GM18502 (cell line): Measurements from ENCODE around the gene MTMR11.
"Not testable (repeated sequence)": the region's sequence is repeated elsewhere in the genome, so short reads cannot be mapped to it uniquely, and the experiment has no call there.

Source experiments
- ATAC-seq: cut with Tn5 transposase; IDR thresholded peaks from one replicate; pipeline ENCODE4 v1.9.1; 2021; ENCODE audit warnings: mild to moderate bottlenecking; ENCODE audit not compliant: unreplicated experiment, poor library complexity

Gene MTMR11

DNA sequence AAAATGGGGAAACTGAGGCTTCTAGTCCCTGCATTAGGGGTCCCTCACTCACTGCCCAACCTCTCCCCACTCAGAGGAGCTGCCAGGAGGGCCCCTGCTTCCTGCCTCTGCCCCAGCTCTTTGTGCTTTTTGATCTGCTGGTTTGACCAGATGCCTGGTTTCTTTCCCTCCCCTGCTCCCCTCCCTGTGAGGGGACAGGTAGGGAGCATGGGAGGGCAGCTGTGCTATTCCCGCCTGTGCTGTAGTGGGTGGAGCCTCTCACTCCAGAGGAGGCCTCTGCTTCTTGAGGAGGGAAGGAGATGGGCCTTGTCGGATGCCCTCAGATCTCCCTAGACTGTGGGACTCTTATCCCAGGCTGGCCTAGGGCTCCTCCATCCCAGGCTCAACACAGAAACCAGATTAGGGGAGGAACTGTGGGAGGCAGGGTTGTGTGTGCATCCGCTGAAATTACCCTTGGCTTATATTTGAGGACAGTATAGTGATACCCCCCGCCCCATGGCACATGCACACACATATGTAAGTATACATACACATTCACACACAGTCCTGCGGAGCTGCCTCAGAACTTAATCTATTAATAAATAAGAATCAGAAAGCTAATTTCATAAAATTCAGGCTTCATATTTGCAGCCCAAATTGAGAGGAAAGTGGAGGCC is 32.7 kb downstream of the MTMR11 start:
- ATAC-seq, result no peak

DNA sequence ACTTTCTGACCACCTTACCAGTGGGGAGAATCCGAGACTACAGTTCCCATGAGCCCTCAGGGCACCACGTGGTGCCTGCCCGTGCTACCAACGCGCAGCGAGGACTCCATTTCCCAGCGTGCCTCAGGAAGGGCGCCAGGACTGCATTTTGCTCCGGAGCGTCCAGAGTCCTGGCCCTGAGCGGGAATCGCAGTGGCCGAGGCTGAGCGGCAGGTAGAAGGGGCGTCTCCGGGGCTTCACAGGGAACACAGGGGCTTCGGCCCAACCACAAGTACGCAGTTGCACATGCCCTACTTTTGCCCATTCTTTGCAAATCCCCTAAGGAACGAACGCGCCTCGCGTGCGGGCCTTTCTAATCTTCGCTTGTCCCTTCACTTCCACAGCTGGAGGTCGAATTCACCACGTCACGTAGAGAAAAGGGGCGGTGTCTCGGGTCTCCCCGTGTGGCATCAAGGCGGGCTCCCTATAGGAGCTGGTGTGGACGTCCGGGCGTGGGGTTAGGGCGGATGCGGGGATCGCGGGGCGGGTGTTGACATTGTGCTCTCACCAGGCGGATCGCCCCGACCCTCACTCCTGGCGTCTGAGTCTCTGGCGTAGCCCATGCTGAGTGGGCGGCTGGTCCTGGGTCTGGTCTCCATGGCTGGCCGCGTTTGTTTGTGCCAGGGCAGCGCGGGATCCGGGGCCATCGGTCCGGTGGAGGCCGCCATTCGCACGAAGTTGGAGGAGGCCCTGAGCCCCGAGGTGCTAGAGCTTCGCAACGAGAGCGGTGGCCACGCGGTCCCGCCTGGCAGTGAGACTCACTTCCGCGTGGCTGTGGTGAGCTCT is 37.0 kb downstream of the MTMR11 start, which contains the start of gene BOLA1:
TSS of gene BOLA1 (plus strand) at position 109 of the 825 bp plus-strand sequence. CDS start at position 601, 492 bp downstream.
- peak; percentile 94 for ATAC-seq

DNA sequence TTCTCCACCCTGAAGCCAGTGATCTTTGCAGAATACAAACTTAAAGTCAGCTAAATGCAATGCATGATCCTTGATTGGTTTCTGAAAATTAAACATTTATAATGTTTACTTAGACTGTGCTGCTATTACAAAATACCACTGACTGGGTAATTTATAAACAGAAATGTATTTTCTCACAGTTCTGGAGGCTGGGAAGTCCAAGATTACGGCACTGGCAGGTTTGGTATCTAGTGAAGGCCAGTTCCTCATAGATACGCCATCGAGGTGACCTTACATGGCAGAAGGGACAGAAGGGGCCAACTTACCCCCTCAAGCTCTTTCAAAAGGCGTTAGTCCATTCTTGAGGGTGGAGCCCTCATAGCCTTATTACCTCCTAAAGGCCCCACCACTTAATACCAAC is 40.1 kb downstream of the MTMR11 start:
- ATAC-seq, result no peak

DNA sequence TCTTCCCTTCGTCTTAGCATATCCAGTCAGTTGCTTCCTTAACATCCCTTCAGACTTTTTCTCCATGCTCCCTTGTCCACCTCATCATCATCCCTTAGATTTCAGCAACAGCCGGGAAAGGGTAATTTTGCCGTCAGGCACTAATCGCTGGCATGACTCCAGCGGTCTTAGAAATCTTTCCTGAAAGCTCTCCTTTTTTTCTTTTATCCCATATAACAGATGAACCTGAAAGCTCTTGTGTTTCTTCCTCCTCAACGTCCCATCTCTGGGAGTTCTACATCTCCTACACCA is 47.7 kb downstream of the MTMR11 start:
- ATAC-seq, result no peak

DNA sequence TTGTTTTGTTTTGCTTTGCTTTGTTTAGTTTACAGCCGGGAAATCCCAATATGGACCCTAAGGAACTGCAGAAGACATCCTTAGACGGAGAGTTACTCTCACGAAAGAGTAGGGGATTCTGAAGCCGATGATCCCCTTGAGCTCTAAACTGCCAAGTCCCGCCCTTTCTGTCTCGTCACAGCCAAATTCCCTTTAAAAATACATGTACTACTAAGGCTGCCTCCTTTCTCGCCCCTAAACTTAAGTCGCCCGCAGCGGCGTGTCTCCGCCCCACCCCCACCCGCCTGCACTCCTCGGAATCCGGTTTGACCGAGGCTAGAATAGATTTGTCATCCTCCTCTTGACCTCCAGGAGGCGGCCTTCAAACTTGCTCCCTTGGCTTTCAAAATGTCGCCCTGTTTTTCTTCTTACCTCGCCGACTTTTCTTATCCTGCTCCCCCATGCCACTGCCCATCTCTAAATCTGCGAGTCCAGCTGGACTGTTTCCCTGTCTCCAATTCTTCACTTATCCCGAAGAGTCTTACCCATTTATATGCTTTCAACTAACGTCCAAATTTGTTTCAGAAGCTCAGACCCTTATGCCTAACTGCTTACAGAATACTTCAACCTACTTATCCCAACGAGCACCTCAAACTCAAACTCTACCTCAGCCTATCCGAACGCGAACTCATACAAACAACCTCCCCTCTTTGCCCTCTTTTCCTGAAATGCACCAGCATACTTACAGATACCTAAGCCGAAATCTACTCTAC is 48.3 kb downstream of the MTMR11 start:
- peak; percentile 24 for ATAC-seq

DNA sequence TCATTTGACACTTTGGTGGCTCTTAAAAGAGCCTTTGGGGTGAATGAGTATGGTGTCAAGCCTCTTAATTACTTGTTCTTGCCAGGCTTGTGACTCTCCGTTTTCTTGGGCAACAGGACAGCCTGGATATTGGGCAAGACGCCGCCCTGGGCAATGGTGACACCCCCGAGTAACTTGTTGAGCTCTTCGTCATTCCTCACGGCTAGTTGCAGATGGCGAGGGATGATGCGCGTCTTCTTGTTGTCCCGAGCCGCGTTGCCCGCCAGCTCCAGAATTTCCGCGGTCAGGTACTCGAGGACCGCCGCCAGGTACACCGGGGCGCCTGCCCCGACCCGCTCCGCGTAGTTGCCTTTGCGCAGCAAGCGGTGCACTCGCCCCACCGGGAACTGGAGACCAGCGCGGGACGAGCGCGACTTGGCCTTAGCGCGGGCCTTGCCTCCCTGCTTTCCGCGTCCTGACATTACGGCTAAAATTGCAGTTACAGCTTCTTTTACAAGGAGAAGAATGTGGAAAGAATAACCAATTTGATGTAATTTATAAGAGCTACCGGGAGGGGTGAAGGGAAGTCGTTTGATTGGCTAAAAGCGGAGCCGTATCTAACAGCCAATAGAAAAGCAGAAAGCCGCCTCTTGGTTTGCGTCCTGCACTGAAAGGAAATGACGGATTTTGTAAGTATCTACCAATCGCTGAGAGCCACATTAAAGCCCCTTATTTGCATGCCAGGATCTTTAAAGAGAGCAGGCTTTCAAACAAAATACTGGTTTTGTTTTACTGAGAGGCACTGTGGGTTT is 49.0 kb downstream of the MTMR11 start:
- peak; percentile 48 for ATAC-seq

DNA sequence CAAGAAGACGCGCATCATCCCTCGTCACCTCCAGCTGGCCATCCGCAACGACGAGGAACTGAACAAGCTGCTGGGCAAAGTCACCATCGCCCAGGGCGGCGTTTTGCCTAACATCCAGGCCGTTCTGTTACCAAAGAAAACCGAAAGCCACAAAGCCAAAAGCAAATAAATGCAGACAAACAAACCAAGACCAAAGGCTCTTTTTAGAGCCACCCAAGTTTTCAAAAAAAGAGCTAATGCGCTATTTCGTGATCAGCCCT is 49.6 kb downstream of the MTMR11 start:
- not testable (repeated sequence) for ATAC-seq

DNA sequence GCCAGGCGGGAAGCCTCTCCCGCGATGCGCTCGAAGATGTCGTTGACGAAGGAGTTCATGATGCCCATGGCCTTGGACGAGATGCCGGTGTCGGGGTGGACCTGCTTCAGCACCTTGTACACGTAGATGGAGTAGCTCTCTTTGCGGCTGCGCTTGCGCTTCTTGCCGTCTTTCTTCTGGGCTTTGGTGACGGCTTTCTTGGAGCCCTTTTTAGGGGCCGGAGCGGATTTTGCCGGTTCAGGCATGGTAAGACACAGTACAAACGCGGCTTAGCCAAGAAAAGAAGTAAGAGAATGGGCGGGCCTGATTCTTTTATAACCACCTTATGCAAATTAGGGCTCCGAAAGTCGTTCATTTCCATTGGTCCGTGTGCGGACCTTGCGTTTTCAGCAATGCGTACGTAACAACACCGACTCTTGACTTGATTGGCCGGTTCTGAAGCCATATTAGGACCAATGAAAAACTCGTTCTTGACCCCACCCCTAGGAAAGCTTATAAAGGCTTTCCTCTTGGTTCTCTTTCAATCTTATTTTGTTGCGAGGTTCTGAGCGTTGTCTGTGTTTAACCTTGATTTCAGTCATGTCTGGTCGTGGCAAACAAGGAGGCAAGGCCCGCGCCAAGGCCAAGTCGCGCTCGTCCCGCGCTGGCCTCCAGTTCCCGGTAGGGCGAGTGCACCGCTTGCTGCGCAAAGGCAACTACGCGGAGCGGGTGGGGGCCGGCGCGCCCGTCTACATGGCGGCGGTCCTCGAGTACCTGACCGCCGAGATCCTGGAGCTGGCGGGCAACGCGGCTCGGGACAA is 50.1 kb downstream of the MTMR11 start:
- peak; percentile 61 for ATAC-seq

DNA sequence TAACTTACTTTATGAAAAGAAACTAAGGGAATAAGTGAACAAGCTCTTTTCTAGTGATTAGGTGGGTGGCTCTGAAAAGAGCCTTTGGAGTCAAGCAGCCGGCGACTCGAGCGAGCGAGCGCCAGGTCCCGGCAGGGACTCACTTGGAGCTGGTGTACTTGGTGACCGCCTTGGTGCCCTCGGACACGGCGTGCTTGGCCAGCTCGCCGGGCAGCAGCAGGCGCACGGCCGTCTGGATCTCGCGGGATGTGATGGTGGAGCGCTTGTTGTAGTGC is 50.6 kb downstream of the MTMR11 start:
- ATAC-seq, result not testable (repeated sequence)

DNA sequence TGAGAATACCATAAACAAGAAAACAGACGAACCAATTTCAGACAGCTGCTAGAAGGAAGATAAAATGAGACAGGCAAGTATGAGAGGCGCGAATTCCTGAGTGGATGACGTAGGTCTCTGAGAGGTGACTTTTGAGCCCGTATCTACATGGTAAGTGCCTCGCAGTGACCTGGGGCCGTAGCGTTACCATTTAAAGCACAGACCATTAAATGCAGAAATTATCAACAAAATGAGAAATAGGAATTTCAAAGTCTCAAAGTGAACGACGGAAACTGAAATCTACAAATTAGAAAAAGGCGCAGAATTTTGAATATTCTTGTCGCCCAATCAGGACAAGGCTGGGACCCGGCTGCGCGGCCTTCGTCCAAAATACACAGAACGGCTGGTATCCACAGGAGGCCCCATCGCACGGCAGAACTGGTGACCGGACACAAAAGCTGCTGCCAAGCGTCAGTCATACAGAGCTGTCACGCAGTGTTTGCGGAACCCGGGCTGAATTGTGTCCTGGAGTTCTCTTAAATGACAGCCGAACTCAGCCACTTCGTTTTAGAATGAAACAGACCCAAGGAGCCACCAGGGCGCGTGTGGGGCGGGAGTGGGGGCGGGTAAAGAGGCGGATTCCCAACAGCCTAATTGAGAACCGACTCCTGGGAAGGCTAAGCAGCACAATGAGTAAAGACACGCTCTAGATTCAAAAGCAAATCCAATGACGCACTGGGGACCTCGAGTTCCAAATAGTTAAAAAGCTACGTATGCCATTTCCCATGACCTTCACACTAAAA is 51.1 kb downstream of the MTMR11 start:
- ATAC-seq, result no peak

DNA sequence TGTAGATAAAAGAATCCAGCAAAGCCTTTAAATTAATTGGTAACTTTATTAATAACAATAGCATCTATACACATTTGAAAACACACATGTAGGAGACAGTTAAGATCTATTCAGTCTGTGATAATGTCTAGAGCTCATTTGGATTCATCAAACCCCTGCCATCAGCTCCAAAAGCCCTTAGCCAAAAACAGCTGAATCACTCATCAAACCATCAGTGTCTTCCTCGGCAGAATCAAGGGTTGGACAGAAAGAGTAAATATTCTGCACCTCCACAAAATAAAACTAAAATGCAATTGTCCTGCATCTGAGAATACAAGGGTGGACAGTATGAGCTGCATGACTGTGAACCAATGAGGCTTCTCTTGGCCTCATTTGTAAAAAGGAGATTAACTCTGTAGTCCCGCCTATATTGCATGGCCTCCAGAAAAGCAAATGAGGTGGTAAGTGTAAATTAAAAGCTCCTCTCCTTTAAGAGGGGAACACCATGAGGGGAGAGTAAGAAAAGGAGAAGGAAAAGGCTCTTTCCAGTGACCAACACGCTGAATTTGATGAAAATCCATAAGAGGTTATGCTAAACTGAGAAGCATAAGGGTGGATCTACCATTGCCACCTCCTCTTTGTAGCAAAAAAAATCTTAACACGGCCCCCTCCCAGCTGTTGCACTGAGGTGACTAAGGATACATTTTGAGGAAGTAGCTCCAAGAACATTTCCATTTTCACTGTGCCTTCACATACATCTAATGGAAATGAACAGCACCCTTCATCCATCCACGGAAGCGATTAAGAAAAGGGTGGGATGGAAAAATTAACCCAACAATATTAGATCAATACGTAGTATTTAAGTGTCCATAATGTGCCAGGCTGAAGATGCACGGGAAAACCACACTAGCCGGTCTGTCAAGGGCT is 52.0 kb downstream of the MTMR11 start:
- ATAC-seq, result no peak

DNA sequence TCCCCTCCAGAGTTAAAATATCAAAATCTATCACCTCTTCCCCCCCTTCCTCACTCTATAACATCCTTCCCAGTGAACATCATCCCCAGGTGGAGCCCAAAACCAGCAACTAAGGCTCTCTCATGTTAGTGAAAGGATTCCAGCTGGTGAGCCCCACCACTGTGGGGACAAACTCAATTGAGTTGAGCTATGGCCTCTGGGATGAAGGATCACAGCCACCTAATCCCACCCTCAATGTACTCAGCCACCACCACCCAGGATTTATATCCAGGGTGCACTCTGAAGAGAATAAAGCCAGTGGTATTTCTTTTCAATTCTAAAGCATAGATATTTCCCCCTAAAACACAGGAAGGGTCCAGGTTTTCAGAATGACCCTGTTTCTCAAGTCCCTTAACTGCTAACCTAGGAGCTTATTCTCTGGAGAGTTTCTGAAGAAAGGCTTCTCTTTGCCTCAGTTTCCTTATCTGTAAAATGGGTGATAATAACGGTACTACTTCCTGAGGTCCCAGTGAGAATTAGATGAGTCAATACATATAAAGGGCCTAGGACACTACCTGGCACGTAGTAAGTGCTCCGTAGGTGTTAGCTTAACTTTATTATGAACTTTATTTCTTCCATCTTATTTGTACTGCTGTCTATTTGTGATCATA is 53.0 kb downstream of the MTMR11 start:
- ATAC-seq, result no peak

DNA sequence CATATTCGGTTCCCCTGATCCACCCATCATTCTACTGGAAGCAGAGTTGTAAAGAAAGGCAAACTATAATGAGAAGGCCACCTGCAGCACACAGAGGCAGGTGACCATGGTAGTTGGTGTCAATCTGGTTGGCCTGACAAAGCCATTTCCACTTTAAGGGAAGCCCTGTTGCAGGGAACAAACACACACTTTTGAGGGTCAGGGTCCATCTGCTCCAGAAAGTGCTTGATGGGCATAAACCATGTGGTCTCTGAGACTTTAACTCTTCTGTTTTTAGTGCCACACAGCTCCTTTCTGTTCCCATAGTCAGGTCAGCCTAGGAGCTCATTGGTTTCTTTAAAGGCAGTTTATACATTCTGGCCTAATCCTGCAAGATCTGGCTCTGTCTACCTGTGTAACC is 54.8 kb downstream of the MTMR11 start:
- no peak for ATAC-seq

DNA sequence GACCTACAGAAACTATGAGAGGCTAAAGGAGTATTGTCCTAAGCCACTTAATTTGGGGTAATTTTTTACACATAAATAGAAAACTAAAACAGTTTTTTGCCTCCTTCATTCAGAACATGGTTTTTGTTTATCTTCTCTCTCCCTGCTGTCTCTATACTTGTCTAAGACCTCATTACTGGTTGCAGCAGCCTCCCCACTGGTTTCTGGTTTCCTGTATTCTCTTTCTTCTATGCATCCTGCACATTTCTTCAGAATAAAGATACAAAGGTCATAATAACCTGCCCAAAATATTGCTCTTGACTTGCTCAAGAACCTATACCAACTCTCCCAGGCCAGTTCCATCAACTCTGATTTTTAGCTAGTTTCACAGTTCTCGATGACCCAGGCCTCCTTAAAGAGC is 57.1 kb downstream of the MTMR11 start:
- no peak for ATAC-seq
